Neutrophil (primary cell): Measurements from ENCODE around the gene SMPD2.

Experiments
- H3K27ac ChIP-seq: fragments of 200-600 bp; sonication (generic); 2 replicates; pipeline ENCODE4 v1.5.1; 2016; ENCODE audit warnings: mild to moderate bottlenecking, moderate library complexity
- H3K27me3 ChIP-seq: fragments of 200-600 bp; sonication (generic); 2 replicates; pipeline ENCODE4 v1.6.0; 2016; ENCODE audit warnings: mild to moderate bottlenecking
- H3K36me3 ChIP-seq: fragments of 200-600 bp; sonication (generic); 2 replicates; pipeline ENCODE4 v1.5.1; 2017
- H3K4me1 ChIP-seq, 2 experiments: fragments of 200-600 bp in 1 of 2; sonication (generic) in 1 of 2; 1 replicate in 1 of 2; 2 replicates in 1 of 2; pipeline versions ENCODE4 v1.5.1 to v1.6.1; 2013 to 2016; ENCODE audit warnings: low read depth in 1 of 2, low read length in 1 of 2, mild to moderate bottlenecking in 1 of 2, moderate library complexity in 1 of 2; ENCODE audit not compliant: control insufficient read depth in 1 of 2, insufficient read depth in 1 of 2
- H3K4me3 ChIP-seq, 2 experiments: fragments of 200-600 bp in 1 of 2; sonication (generic) in 1 of 2; 1 replicate in 1 of 2; 2 replicates in 1 of 2; pipeline ENCODE4 v1.5.1; 2013 to 2016; ENCODE audit warnings: low read depth in 1 of 2, low read length in 1 of 2, mild to moderate bottlenecking in 1 of 2, moderate library complexity in 1 of 2
- H3K9me3 ChIP-seq: fragments of 200-600 bp; sonication (generic); 2 replicates; pipeline ENCODE4 v1.5.1; 2016
- CTCF ChIP-seq: fragments of 200-600 bp; sonication (generic); IDR thresholded peaks from 2 replicates; pipeline ENCODE4 v1.5.1; 2016; ENCODE audit warnings: antibody characterized with exemption

The SMPD2 gene

DNA sequence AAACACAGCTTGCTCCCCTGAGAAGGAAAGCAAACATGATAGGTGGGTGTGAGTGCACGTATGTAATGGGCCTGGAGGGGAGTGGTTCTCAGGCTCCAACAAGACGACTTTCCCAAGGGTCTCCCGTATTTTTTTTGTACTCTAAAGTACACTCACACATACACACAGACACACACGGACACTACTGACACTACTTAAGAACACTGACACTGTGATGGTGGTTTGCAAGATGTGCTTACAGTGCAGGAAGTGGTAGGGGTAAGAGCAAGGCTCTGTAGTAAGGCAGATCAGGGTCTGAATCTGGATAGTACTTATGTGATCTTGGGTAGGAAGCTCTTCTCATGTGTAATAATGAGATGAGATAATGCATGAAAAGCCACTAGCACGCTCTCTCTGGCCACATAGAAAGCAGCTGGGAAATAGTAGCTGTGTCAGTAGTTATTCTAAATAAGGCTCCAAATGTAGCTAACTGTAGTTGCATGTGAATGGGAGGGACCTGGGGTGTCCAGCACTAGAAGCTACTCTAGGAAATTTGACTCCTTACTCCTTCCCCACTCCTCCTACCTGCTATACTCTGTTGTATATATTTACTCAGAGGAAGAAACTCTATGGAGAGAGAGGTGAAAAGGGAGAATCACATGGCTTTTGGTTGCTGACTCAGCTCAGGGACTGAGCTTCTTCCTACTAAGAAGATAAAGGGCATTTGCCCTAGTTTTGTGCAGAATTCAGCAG, 50.8 kb downstream of the SMPD2 start:
- no peak for TF ChIP-seq CTCF
- no peak overlapping the region for H3K4me3 ChIP-seq
- no peaks in the 10 kb centered on the region for H3K9me3 ChIP-seq
- H3K27ac ChIP-seq: no peak overlapping the region
- H3K36me3 ChIP-seq: no peaks in the 10 kb centered on the region
- H3K27me3 ChIP-seq: no peaks in the 10 kb centered on the region
- no peaks in the 10 kb centered on the region for H3K4me1 ChIP-seq
